ENCODE results near the gene ALK.
"Not testable (repeated sequence)": the region's sequence is repeated elsewhere in the genome, so short reads cannot be mapped to it uniquely, and the experiment has no call there.

ALK gene

GRCh38 chr2:29761278-29761677 lies 160.1 kb downstream of the ALK start:
- no peak for DNase-seq (ENCODE audit: extremely low read depth in 1 of 2, low read depth in 1 of 2)

- DNase-seq (ENCODE audit: extremely low read depth in 1 of 2, low read depth in 1 of 2), result no peak
Measured at GRCh38 chr2:29760008-29760407, 161.4 kb downstream of the ALK start.

GRCh38 chr2:29759360-29759759 lies 162.0 kb downstream of the ALK start:
- no peak for DNase-seq (ENCODE audit: extremely low read depth in 1 of 2, low read depth in 1 of 2)

- no peak for DNase-seq (ENCODE audit: extremely low read depth in 1 of 2, low read depth in 1 of 2)
Measured at GRCh38 chr2:29755829-29756228, 165.6 kb downstream of the ALK start.

GRCh38 chr2:29755233-29755632 lies 166.2 kb downstream of the ALK start:
- DNase-seq (ENCODE audit: extremely low read depth in 1 of 2, low read depth in 1 of 2), result no peak

DNA sequence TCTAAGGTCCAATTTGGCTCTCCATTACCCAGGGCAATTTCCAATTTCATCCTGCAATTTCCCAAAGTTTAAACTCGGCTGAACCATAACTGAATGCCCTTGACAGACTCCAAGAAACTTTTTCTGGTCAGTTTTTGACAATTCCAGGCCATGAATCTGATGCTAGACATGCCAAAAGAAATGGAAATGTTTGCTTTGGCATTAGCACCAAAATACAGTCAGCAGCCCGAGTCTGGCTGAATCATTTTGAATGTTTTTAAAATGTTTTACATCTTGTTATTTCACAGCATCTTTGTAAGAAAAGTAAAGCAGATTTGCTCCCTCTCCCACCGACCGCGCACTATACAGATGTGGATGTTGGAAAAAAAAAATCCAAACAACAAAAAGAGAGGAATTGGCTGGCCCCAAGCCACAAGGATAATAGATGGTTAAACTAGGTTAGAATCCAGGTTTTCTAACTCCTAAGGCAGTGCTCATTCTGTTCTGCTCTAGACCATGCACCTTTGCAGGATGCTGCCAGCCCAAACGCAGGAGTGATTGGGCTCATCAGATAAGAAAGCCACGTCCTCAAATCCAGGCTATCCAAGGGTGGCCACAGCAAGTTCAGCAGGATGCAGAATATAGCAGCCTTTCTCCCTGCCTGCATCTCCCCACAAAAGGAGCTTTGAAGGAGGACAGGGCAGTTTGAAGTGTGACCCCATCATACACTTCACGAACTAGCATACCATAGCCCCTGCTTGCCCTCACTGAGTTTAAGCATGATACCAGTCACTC lies 167.5 kb downstream of the ALK start:
- no peak for DNase-seq (ENCODE audit: extremely low read depth in 1 of 2, low read depth in 1 of 2)

DNA sequence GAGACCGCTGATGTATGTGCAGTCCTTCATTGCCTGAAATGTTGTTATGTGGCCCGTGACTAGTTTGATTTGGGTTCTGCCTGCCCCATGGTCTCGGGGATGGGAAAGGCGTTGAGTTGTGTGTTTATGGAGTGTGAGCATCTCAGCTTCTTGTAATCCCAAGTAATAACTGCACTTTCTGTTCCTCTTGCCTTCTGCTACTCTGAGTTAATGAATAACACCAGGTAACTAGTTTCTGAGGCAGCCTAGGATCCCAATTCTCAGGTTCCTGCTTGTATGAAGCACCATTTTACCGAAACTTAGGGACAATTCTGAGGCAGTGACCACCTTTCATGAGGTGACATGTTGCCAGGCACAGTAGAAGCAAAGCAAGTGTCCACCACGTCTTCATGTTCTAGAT lies 170.0 kb downstream of the ALK start:
- no peak for DNase-seq (ENCODE audit: extremely low read depth in 1 of 2, low read depth in 1 of 2)

DNA sequence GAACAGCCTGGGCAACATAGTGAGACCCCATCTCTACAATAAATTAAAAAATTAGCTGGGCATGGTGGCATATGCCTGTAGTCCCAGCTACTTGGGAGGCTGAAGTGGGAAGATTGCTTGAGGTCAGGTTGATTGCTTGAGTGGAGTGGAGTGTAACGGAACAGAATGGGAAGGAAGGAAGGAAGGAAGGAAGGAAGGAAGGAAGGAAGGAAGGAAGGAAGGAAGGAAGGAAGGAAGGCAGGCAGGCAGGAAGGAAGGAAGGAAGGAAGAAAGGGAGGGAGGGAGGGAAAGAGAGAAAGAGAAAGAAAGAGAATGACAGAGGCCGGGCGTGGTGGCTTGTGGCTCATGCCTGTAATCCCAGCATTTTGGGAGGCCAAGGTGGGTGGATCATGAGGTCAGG lies 170.9 kb downstream of the ALK start:
- DNase-seq (ENCODE audit: extremely low read depth in 1 of 2, low read depth in 1 of 2), result not testable (repeated sequence)

DNA sequence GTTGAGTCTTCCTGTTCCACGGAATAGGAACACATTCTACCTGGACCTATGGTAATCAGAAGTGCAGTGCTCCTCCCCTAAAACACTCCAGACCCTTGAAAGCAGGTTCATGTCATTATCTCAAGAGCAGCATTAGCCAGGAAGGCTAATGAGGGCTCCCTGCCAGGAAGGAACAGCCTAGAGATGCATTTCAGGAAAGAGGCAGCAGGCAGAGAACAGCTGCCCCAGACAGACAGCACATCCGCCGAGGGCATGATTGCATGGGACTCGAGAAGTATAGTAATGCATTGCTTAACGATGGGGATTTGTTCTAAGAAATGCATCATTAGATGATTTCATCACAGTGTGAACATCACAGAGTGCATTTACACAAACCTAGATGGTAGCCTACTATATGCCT lies 171.5 kb downstream of the ALK start:
- no peak for DNase-seq (ENCODE audit: extremely low read depth in 1 of 2, low read depth in 1 of 2)

- no peak for DNase-seq (ENCODE audit: extremely low read depth in 1 of 2, low read depth in 1 of 2)
Measured at GRCh38 chr2:29749041-29749440, 172.3 kb downstream of the ALK start.

GRCh38 chr2:29747786-29748470 lies 173.5 kb downstream of the ALK start:
- peak in 1 of 2 donors; percentile 15 for DNase-seq (ENCODE audit: extremely low read depth in 1 of 2, low read depth in 1 of 2)

DNA sequence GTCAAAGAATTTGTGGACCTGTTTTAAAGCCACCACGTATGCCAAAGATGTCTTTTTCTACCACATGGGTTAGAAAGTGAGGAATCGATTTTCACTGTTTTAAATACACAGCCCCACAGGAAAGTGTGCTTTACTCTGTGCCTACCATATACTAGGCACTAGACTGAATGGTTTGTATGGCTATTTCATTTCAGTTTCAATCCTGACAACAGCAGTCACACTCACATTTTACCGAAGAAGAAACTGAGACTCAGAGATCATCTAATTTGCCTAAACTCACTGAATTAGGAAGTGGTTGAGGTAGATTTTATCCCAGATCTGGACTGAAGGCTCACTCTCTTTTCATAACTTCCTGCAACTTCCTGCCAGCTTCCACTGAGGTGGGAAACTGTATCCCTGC lies 176.4 kb downstream of the ALK start:
- no peak for DNase-seq (ENCODE audit: extremely low read depth in 1 of 2, low read depth in 1 of 2)

DNA sequence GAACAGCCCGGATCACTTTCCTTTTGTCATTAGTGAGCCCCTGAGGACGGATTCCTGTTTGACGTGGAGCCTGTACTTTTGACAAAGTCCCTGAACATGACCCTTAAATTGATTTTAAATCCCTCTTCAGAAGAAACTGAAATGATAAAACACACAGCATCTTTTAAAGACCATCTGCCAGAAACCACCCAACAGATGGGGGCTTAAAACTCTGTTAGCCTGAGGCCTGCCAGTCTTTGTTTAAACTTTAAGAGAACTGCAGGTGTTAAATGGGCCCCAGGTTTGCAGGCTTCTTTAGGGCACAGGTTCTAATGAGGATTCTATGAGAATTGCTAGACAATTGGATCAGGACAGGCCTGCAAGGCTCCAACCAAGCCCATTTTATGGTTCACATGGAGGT lies 177.9 kb downstream of the ALK start:
- no peak for DNase-seq (ENCODE audit: extremely low read depth in 1 of 2, low read depth in 1 of 2)

GRCh38 chr2:29742656-29743055 lies 178.7 kb downstream of the ALK start:
- no peak for DNase-seq (ENCODE audit: extremely low read depth in 1 of 2, low read depth in 1 of 2)

GRCh38 chr2:29741132-29741531 lies 180.3 kb downstream of the ALK start:
- DNase-seq (ENCODE audit: extremely low read depth in 1 of 2, low read depth in 1 of 2), result no peak

GRCh38 chr2:29733965-29734364 lies 187.4 kb downstream of the ALK start:
- no peak for DNase-seq (ENCODE audit: extremely low read depth in 1 of 2, low read depth in 1 of 2)

- no peak for DNase-seq (ENCODE audit: extremely low read depth in 1 of 2, low read depth in 1 of 2)
Measured at GRCh38 chr2:29733213-29733612, 188.2 kb downstream of the ALK start.

DNA sequence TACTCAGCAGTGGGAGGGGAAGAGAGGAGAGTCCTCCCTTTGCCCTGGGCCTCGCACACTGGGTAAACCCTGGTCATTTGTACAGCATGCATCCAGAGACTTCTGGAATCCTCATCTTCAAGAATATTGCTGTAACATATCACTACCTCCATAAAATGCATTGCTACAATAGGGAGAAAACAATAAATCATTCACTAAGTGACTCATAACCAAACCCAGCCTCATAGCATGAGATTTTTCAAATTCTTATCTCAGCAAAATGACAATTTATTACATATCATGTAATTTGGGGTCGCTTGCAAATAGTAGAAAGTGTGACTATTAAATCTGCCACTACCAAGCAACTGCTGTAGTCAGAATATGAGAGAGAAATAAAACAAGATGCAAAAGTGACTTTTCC lies 189.4 kb downstream of the ALK start:
- DNase-seq (ENCODE audit: extremely low read depth in 1 of 2, low read depth in 1 of 2), result no peak

DNA sequence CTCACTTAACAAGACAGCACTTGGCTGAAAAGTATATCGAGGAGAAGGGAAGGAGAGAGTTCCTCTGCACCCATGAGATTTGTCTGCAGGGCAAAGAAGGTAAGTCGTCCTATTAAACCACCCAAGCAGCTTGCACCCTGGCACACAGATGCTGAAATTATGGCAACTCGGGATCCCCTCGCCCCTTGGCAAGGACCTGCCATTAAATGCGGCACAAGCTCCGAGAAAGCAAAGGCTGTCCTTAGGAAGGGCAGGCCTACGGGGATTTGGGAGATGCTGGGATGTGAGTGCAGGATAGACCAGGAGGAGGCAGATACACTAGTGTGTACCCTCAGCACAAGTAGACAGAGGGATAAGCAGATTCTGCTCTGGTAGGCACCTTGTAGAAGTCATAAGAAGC lies 191.5 kb downstream of the ALK start:
- no peak for DNase-seq (ENCODE audit: extremely low read depth in 1 of 2, low read depth in 1 of 2)

GRCh38 chr2:29729401-29729800 lies 192.0 kb downstream of the ALK start:
- DNase-seq (ENCODE audit: extremely low read depth in 1 of 2, low read depth in 1 of 2), result no peak

DNA sequence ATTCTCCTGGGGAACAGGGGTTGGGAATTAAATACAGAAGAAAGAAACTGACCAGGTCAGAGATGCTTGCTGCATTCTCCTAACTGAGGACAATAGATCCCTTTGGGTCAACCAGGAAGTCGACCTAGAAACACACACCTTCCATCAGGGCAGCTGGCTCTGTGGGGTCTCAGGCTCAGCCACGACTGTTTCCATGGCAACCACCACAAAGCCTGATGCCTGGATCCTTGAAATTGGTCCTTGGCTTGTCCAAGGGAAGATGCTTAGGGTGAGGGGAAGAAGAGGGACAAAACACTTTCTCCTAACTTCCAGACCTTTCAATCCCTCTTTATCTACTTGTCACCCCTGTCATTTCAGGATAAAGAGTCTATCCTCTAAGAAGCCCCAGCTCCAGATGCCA lies 194.4 kb downstream of the ALK start:
- no peak for DNase-seq (ENCODE audit: extremely low read depth in 1 of 2, low read depth in 1 of 2)

GRCh38 chr2:29725610-29726009 lies 195.8 kb downstream of the ALK start:
- no peak for DNase-seq (ENCODE audit: extremely low read depth in 1 of 2, low read depth in 1 of 2)

GRCh38 chr2:29724282-29724681 lies 197.1 kb downstream of the ALK start:
- DNase-seq (ENCODE audit: extremely low read depth in 1 of 2, low read depth in 1 of 2), result no peak

Measured in stimulated activated CD8-positive, alpha-beta memory T cell treated with anti-CD3 and anti-CD28 coated beads, Interleukin-7, amount 100 ng/mL, for 48 hours (primary cell).